A673 (cell line): ENCODE data around the gene MSH3.

ENCODE experiments used
- EZH2 ChIP-seq: fragments of 200-600 bp; sonication (generic); IDR thresholded peaks from 2 replicates; pipeline ENCODE4 v1.6.1; 2017; ENCODE audit warnings: borderline replicate concordance, low read depth, mild to moderate bottlenecking, mixed read lengths, antibody characterized with exemption, low read length; ENCODE audit not compliant: poor library complexity, severe bottlenecking
- TF ChIP-seq, protein P1 (sequence below): fragments of 300-800, 200-600 bp; sonication (generic); conservative IDR thresholded peaks from 2 replicates; pipeline ENCODE4 v1.5.1; 2017; ENCODE audit warnings: low read depth, mild to moderate bottlenecking, antibody characterized with exemption, low read length, moderate library complexity, mixed read lengths

DNA sequence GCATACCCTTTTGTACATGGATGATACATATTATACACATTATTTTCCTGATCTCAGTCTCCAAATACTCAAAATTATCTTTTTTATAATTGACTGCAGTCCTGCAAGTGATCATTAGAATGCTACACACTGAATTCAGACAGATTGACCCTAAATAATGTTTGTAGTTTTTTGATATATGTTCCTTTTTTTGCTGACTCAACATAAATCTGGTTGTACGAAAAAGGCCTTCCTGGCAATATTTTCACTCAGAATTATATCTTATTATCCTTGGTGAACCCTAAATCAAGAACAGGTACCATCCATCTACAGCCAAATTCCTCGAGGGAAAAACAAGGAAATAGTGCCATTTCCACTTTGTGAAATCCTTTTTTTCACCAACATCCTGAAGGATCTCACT lies 200.1 kb downstream of the MSH3 start:
- TF ChIP-seq, protein P1, sequence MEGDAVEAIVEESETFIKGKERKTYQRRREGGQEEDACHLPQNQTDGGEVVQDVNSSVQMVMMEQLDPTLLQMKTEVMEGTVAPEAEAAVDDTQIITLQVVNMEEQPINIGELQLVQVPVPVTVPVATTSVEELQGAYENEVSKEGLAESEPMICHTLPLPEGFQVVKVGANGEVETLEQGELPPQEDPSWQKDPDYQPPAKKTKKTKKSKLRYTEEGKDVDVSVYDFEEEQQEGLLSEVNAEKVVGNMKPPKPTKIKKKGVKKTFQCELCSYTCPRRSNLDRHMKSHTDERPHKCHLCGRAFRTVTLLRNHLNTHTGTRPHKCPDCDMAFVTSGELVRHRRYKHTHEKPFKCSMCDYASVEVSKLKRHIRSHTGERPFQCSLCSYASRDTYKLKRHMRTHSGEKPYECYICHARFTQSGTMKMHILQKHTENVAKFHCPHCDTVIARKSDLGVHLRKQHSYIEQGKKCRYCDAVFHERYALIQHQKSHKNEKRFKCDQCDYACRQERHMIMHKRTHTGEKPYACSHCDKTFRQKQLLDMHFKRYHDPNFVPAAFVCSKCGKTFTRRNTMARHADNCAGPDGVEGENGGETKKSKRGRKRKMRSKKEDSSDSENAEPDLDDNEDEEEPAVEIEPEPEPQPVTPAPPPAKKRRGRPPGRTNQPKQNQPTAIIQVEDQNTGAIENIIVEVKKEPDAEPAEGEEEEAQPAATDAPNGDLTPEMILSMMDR: no peak
- TF ChIP-seq EZH2: no peak
